Liver (tissue), 3 donors: Measurements from ENCODE around the gene ZBED2.

Experiments
- FOXA2 ChIP-seq: IDR thresholded peaks from 2 replicates; pipeline ENCODE4 v1.6.1; 2016; ENCODE audit warnings: antibody characterized with exemption
- MAX ChIP-seq: IDR thresholded peaks from 2 replicates; pipeline ENCODE4 v1.6.1; 2016; ENCODE audit warnings: antibody characterized with exemption
- NR2F2 ChIP-seq: IDR thresholded peaks from 2 replicates; pipeline ENCODE4 v1.6.1; 2016; ENCODE audit warnings: antibody characterized with exemption
- RAD21 ChIP-seq, 2 donors: IDR thresholded peaks; 2 replicates each; pipeline ENCODE4 v1.6.1; 2016; ENCODE audit warnings: antibody characterized with exemption in 2 of 2, mild to moderate bottlenecking in 2 of 2
- TAF1 ChIP-seq: conservative IDR thresholded peaks from 2 replicates; pipeline ENCODE4 v1.6.1; 2016; ENCODE audit warnings: antibody characterized with exemption, mild to moderate bottlenecking
- YY1 ChIP-seq: IDR thresholded peaks from 2 replicates; pipeline ENCODE4 v1.6.1; 2016; ENCODE audit warnings: antibody characterized with exemption, mild to moderate bottlenecking
- TF ChIP-seq, protein P1 (sequence below): fragments of 150-350 bp; IDR thresholded peaks from 2 replicates; pipeline ENCODE4 v1.5.1; 2017; ENCODE audit warnings: improper control_type of control experiment, low read depth, low read length; ENCODE audit not compliant: missing input control
- TF ChIP-seq, protein P2 (sequence below): IDR thresholded peaks from 2 replicates; pipeline ENCODE4 v1.6.1; 2016; ENCODE audit warnings: antibody characterized with exemption, mild to moderate bottlenecking
- donor health status: healthy.
- donor health status: healthy.

GRCh38 chr3:111577798-111578685, 17.1 kb downstream of the ZBED2 start:
- TF ChIP-seq MAX (no peak), RAD21 (IDR thresholded peaks at IDR 0.05) (peak; percentile 67 to 68), NR2F2 (no peak), YY1 (no peak), FOXA2 (peak; percentile 10), TAF1 (no peak)
- TF ChIP-seq, protein P1, sequence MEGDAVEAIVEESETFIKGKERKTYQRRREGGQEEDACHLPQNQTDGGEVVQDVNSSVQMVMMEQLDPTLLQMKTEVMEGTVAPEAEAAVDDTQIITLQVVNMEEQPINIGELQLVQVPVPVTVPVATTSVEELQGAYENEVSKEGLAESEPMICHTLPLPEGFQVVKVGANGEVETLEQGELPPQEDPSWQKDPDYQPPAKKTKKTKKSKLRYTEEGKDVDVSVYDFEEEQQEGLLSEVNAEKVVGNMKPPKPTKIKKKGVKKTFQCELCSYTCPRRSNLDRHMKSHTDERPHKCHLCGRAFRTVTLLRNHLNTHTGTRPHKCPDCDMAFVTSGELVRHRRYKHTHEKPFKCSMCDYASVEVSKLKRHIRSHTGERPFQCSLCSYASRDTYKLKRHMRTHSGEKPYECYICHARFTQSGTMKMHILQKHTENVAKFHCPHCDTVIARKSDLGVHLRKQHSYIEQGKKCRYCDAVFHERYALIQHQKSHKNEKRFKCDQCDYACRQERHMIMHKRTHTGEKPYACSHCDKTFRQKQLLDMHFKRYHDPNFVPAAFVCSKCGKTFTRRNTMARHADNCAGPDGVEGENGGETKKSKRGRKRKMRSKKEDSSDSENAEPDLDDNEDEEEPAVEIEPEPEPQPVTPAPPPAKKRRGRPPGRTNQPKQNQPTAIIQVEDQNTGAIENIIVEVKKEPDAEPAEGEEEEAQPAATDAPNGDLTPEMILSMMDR: peak; percentile 24
- TF ChIP-seq, protein P2, sequence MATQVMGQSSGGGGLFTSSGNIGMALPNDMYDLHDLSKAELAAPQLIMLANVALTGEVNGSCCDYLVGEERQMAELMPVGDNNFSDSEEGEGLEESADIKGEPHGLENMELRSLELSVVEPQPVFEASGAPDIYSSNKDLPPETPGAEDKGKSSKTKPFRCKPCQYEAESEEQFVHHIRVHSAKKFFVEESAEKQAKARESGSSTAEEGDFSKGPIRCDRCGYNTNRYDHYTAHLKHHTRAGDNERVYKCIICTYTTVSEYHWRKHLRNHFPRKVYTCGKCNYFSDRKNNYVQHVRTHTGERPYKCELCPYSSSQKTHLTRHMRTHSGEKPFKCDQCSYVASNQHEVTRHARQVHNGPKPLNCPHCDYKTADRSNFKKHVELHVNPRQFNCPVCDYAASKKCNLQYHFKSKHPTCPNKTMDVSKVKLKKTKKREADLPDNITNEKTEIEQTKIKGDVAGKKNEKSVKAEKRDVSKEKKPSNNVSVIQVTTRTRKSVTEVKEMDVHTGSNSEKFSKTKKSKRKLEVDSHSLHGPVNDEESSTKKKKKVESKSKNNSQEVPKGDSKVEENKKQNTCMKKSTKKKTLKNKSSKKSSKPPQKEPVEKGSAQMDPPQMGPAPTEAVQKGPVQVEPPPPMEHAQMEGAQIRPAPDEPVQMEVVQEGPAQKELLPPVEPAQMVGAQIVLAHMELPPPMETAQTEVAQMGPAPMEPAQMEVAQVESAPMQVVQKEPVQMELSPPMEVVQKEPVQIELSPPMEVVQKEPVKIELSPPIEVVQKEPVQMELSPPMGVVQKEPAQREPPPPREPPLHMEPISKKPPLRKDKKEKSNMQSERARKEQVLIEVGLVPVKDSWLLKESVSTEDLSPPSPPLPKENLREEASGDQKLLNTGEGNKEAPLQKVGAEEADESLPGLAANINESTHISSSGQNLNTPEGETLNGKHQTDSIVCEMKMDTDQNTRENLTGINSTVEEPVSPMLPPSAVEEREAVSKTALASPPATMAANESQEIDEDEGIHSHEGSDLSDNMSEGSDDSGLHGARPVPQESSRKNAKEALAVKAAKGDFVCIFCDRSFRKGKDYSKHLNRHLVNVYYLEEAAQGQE: no peak
